Fibroblast of pulmonary artery (primary cell): ENCODE measurements around the gene VPS13D.

Experiments
- DNase-seq: peaks from one replicate; pipeline ENCODE4 v3.0.0-alpha.2; 2010; ENCODE audit warnings: low read depth
- H3K4me3 ChIP-seq: replicated peaks from 2 replicates; pipeline ENCODE4 v1.5.1; 2011; ENCODE audit warnings: low read depth, mild to moderate bottlenecking, control low read depth, low read length, moderate library complexity
- CTCF ChIP-seq: IDR thresholded peaks from 2 replicates; pipeline ENCODE4 v1.5.1; 2011; ENCODE audit warnings: mild to moderate bottlenecking, control low read depth, low read length, inconsistent platforms; ENCODE audit errors: missing control alignments

VPS13D gene

GRCh38 chr1:12339811-12340543 is 110.1 kb downstream of the VPS13D start:
- no peak for DNase-seq
- TF ChIP-seq CTCF, result no peak

GRCh38 chr1:12340544-12340930 is 110.7 kb downstream of the VPS13D start:
- no peak for TF ChIP-seq CTCF
- DNase-seq, result no peak

More at GRCh38 chr1:12339811-12340543, 110.1 kb downstream of the VPS13D start:
- no peak overlapping the region for H3K4me3 ChIP-seq

GRCh38 chr1:12341667-12342066 is 111.8 kb downstream of the VPS13D start:
- no peak for TF ChIP-seq CTCF
- H3K4me3 ChIP-seq, result no peak overlapping the region
- no peak for DNase-seq

More at GRCh38 chr1:12340544-12340930, 110.7 kb downstream of the VPS13D start:
- no peak overlapping the region for H3K4me3 ChIP-seq

- H3K4me3 ChIP-seq, result no peak overlapping the region
- no peak for DNase-seq
- no peak for TF ChIP-seq CTCF
These were observed 112.7 kb downstream of the VPS13D start for GRCh38 chr1:12342401-12343003.

- H3K4me3 ChIP-seq, result no peak overlapping the region
- no peak for TF ChIP-seq CTCF
- DNase-seq, result no peak
These were observed 114.1 kb downstream of the VPS13D start for GRCh38 chr1:12343823-12344487.

- no peak overlapping the region for H3K4me3 ChIP-seq
These were observed 114.9 kb downstream of the VPS13D start for GRCh38 chr1:12344596-12345349.

More at GRCh38 chr1:12344596-12345349, 114.9 kb downstream of the VPS13D start:
- no peak for DNase-seq
- TF ChIP-seq CTCF, result no peak
